OCI-LY3 (cell line): ENCODE measurements around the gene AGBL1.

ENCODE experiments used
- H2AFZ ChIP-seq: fragments of 200-600, 300-600 bp; shearing (Covaris generic); 2 replicates; pipeline ENCODE4 v1.6.0; 2014; ENCODE audit warnings: antibody characterized with exemption, low read depth, low read length
- H3K27ac ChIP-seq: fragments of 200-600, 300-600 bp; sonication (generic); 2 replicates; pipeline ENCODE4 v1.5.1; 2014; ENCODE audit warnings: mild to moderate bottlenecking, low read length, moderate library complexity, mixed read lengths
- H3K27me3 ChIP-seq: fragments of 200-600, 300-600 bp; sonication (generic); 2 replicates; pipeline ENCODE4 v1.6.1; 2014; ENCODE audit warnings: low read depth, low read length, mixed read lengths
- H3K36me3 ChIP-seq: fragments of 200-600, 300-600 bp; sonication (generic); replicated peaks from 2 replicates; pipeline ENCODE3; 2014; ENCODE audit warnings: low read depth, low read length, mixed read lengths
- H3K4me1 ChIP-seq: fragments of 300-600, 200-600 bp; sonication (generic); 2 replicates; pipeline ENCODE4 v1.6.1; 2014; ENCODE audit warnings: low read length, mixed read lengths
- H3K4me2 ChIP-seq: fragments of 200-600, 300-600 bp; sonication (generic); 2 replicates; pipeline ENCODE4 v1.6.1; 2014; ENCODE audit warnings: low read length, mixed read lengths
- H3K4me3 ChIP-seq: fragments of 300-600, 200-600 bp; sonication (generic); 2 replicates; pipeline ENCODE4 v1.5.1; 2014; ENCODE audit warnings: antibody characterized with exemption, mild to moderate bottlenecking, low read length, moderate library complexity
- H3K79me2 ChIP-seq: fragments of 300-600, 200-600 bp; shearing (Covaris generic); 2 replicates; pipeline ENCODE4 v1.6.1; 2014; ENCODE audit warnings: mild to moderate bottlenecking, low read length, mixed read lengths
- H3K9ac ChIP-seq: fragments of 300-600, 200-600 bp; shearing (Covaris generic); 2 replicates; pipeline ENCODE4 v1.6.0; 2014; ENCODE audit warnings: mild to moderate bottlenecking, low read length, moderate library complexity
- H3K9me3 ChIP-seq: fragments of 200-600, 300-600 bp; shearing (Covaris generic); 2 replicates; pipeline ENCODE4 v1.6.1; 2014; ENCODE audit warnings: low read length, mixed read lengths; ENCODE audit not compliant: insufficient read depth
- H4K20me1 ChIP-seq: fragments of 200-600, 300-600 bp; sonication (generic); 2 replicates; pipeline ENCODE4 v1.6.1; 2016; ENCODE audit warnings: low read length, mixed read lengths; ENCODE audit not compliant: insufficient read depth
- EZH2phosphoT487 ChIP-seq: fragments of 200-600 bp; shearing (Covaris generic); IDR thresholded peaks from 2 replicates; pipeline ENCODE4 v1.6.1; 2018; ENCODE audit warnings: antibody characterized with exemption, mixed run types, low read depth
- TF ChIP-seq, protein P1 (sequence below): fragments of 200-600, 300-600 bp; sonication (generic); IDR thresholded peaks from 2 replicates; pipeline ENCODE4 v1.5.1; 2014; ENCODE audit warnings: antibody characterized with exemption, low read length, low read depth

AGBL1 gene

GRCh38 chr15:86066174-86066834 lies 13.4 kb upstream of the AGBL1 start:
- Histone ChIP-seq H3K36me3 (no peaks in the 10 kb centered on the region), H3K79me2 (no peaks in the 10 kb centered on the region), H3K27ac (no peak overlapping the region), H3K9me3 (no peaks in the 10 kb centered on the region), H3K4me2 (no peak overlapping the region), H3K27me3 (peaks cover 19% of the 10 kb centered on the region), H4K20me1 (no peaks in the 10 kb centered on the region), H3K4me3 (no peak overlapping the region), H2AFZ (no peak overlapping the region), H3K4me1 (no peaks in the 10 kb centered on the region), H3K9ac (no peak overlapping the region)
- TF ChIP-seq EZH2phosphoT487: no peak
- TF ChIP-seq, protein P1, sequence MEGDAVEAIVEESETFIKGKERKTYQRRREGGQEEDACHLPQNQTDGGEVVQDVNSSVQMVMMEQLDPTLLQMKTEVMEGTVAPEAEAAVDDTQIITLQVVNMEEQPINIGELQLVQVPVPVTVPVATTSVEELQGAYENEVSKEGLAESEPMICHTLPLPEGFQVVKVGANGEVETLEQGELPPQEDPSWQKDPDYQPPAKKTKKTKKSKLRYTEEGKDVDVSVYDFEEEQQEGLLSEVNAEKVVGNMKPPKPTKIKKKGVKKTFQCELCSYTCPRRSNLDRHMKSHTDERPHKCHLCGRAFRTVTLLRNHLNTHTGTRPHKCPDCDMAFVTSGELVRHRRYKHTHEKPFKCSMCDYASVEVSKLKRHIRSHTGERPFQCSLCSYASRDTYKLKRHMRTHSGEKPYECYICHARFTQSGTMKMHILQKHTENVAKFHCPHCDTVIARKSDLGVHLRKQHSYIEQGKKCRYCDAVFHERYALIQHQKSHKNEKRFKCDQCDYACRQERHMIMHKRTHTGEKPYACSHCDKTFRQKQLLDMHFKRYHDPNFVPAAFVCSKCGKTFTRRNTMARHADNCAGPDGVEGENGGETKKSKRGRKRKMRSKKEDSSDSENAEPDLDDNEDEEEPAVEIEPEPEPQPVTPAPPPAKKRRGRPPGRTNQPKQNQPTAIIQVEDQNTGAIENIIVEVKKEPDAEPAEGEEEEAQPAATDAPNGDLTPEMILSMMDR: no peak

DNA sequence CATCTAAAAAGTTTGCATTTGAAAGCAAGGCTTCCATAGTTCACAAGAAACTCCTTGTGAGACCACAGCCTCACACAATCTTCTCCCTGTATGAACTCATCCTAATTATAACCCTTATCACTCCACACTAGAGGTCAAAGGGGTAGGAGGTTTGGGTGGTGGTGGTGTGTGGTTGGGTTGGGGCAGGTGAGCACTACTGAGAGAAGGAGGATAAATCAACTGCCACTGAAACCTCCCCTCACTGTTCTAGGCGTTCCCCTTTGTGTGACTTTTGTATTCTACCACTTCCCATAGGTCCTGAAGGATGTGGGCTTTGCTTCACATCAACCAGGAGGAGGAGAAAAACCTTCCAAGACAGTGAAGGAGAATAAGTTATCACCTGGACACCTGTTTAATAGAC lies 6.4 kb upstream of the AGBL1 start:
- H3K27me3 ChIP-seq: peaks cover 9% of the 10 kb centered on the region
- no peaks in the 10 kb centered on the region for H3K36me3 ChIP-seq
- no peaks in the 10 kb centered on the region for H3K9me3 ChIP-seq
- TF ChIP-seq, protein P1: no peak
- no peak for TF ChIP-seq EZH2phosphoT487
- H3K9ac ChIP-seq: no peak overlapping the region
- no peaks in the 10 kb centered on the region for H3K4me1 ChIP-seq
- no peaks in the 10 kb centered on the region for H4K20me1 ChIP-seq
- no peaks in the 10 kb centered on the region for H3K79me2 ChIP-seq
- H3K27ac ChIP-seq: no peak overlapping the region
- H3K4me2 ChIP-seq: no peak overlapping the region
- H3K4me3 ChIP-seq: no peak overlapping the region
- H2AFZ ChIP-seq: no peak overlapping the region

GRCh38 chr15:86076468-86076867 lies 3.2 kb upstream of the AGBL1 start:
- TF ChIP-seq, protein P1: no peak
- TF ChIP-seq EZH2phosphoT487: no peak
- H3K79me2 ChIP-seq: no peaks in the 10 kb centered on the region

DNA sequence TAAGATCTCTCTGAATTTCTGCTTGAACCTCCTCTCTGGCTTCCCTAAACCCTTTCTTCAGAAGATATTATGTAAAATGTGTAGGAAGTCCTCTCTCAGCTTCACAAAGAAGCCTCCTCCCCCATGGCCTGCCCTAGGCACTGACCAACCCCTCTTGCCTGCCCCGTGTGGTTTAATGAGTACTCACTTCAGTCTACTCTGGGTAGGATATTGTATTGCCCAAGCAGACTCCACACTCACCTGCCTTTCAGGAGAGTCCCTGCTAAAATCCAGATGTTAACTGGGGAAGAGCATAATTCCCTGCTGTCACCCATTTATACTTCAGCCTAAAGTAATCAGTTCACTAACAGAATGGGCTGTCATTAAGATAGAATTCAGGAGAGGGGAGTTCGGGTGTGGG lies 2.6 kb upstream of the AGBL1 start:
- Histone ChIP-seq H3K27me3 (peaks cover 24% of the 10 kb centered on the region), H2AFZ (no peak overlapping the region), H3K79me2 (no peaks in the 10 kb centered on the region), H4K20me1 (no peaks in the 10 kb centered on the region), H3K9ac (no peak overlapping the region), H3K27ac (no peak overlapping the region), H3K36me3 (no peaks in the 10 kb centered on the region), H3K4me3 (no peak overlapping the region), H3K9me3 (no peaks in the 10 kb centered on the region), H3K4me2 (no peak overlapping the region), H3K4me1 (no peaks in the 10 kb centered on the region)
- no peak for TF ChIP-seq EZH2phosphoT487
- TF ChIP-seq, protein P1: no peak

More at GRCh38 chr15:86076468-86076867, 3.2 kb upstream of the AGBL1 start:
- Histone ChIP-seq H2AFZ (no peak overlapping the region), H3K36me3 (no peaks in the 10 kb centered on the region), H3K4me1 (no peaks in the 10 kb centered on the region), H3K27me3 (peaks cover 20% of the 10 kb centered on the region), H4K20me1 (no peaks in the 10 kb centered on the region), H3K9me3 (no peaks in the 10 kb centered on the region), H3K27ac (no peak overlapping the region), H3K4me3 (no peak overlapping the region), H3K9ac (no peak overlapping the region), H3K4me2 (no peak overlapping the region)
